ENCODE measurements around the gene TMIGD1.

GRCh38 chr17:30382345-30382744 is 48.5 kb upstream of the TMIGD1 start:
- no peak for TF ChIP-seq ELF4 (IDR thresholded peaks at IDR 0.05)
- no peak for TF ChIP-seq FOXA1 (IDR thresholded peaks at IDR 0.05)
- TF ChIP-seq FOXM1 (IDR thresholded peaks at IDR 0.05; ENCODE audit: borderline replicate concordance), result no peak
- TF ChIP-seq CTBP1 (IDR thresholded peaks at IDR 0.05; ENCODE audit: borderline replicate concordance), result no peak
- TF ChIP-seq LEF1 (IDR thresholded peaks at IDR 0.05; ENCODE audit: borderline replicate concordance), result no peak
- TF ChIP-seq BHLHE40 (IDR thresholded peaks at IDR 0.05; ENCODE audit: borderline replicate concordance), result no peak
- TF ChIP-seq TARDBP (IDR thresholded peaks at IDR 0.05), result no peak
- no peak for TF ChIP-seq SUZ12 (IDR thresholded peaks at IDR 0.05)
